Naive thymus-derived CD4-positive, alpha-beta T cell (primary cell): ENCODE results near the gene BORA. TPM values are rescaled to one million over a fixed set of nuclear protein-coding genes. Genes with fewer than 3 reads are reported as not detected.
"Not testable (repeated sequence)": the region's sequence is repeated elsewhere in the genome, so short reads cannot be mapped to it uniquely, and the experiment has no call there.

Experiments used
- ATAC-seq: fragments of 150-1000 bp; cut with Tn5 transposase; 2 replicates; pipeline ENCODE4 v1.10.0; 2021; ENCODE audit warnings: mild to moderate bottlenecking, moderate library complexity
- CTCF ChIA-PET: fragments of 350-600 bp; sonication (Branson Sonifier 250); formaldehyde crosslinking; loops from one replicate; lab custom pipeline; 2021; ENCODE audit warnings: antibody characterized with exemption; lab: Charles Lee
- POLR2A ChIA-PET: fragments of 350-600 bp; sonication (Branson Sonifier 250); formaldehyde crosslinking; loops from one replicate; lab custom pipeline; 2021; ENCODE audit warnings: antibody characterized with exemption, inconsistent platforms; lab: Charles Lee
- DNase-seq, 9 donors: peaks; one replicate each; pipeline versions ENCODE4 v3.0.0 to v3.0.0-alpha.2; 2020 to 2022; ENCODE audit warnings: mixed read lengths in 1 of 9
- H3K27ac ChIP-seq: one replicate; pipeline ENCODE4 v1.7.0; 2013; ENCODE audit warnings: mild to moderate bottlenecking, low read depth, low read length, moderate library complexity
- H3K27me3 ChIP-seq, 2 donors: one replicate each; pipeline ENCODE4 v1.7.0; 2013; ENCODE audit warnings: low read length in 2 of 2, mild to moderate bottlenecking in 2 of 2, moderate library complexity in 2 of 2; ENCODE audit not compliant: control insufficient read depth in 2 of 2, insufficient read depth in 2 of 2
- H3K36me3 ChIP-seq, 3 experiments: 1 replicate in 2 of 3; 2 replicates in 1 of 3; pipeline ENCODE4 v1.7.0; 2013; ENCODE audit warnings: low read length in 3 of 3, mild to moderate bottlenecking in 3 of 3, moderate library complexity in 1 of 3; ENCODE audit not compliant: insufficient read depth in 3 of 3, control insufficient read depth in 2 of 3
- H3K4me1 ChIP-seq, 2 donors: one replicate each; pipeline ENCODE4 v1.7.0; 2013; ENCODE audit warnings: low read length in 2 of 2, mild to moderate bottlenecking in 2 of 2, moderate library complexity in 1 of 2; ENCODE audit not compliant: control insufficient read depth in 2 of 2, insufficient read depth in 2 of 2
- H3K4me3 ChIP-seq: 2 replicates; pipeline ENCODE4 v1.7.0; 2013; ENCODE audit warnings: mild to moderate bottlenecking, low read length
- H3K9me3 ChIP-seq, 3 experiments: 1 replicate in 2 of 3; 2 replicates in 1 of 3; pipeline ENCODE4 v1.7.0; 2013; ENCODE audit warnings: low read length in 3 of 3; ENCODE audit not compliant: control insufficient read depth in 2 of 3
- H3K27ac Mint-ChIP-seq, 9 donors: one replicate each; pipeline ENCODE4 v1.8.0; 2020 to 2022; ENCODE audit warnings: mixed read lengths in 9 of 9, mild to moderate bottlenecking in 8 of 9, moderate library complexity in 5 of 9, inconsistent platforms in 2 of 9
- H3K27me3 Mint-ChIP-seq, 5 donors: one replicate each; pipeline ENCODE4 v1.8.0; 2021 to 2022; ENCODE audit warnings: mixed read lengths in 5 of 5, mild to moderate bottlenecking in 1 of 5
- H3K36me3 Mint-ChIP-seq, 5 donors: one replicate each; pipeline ENCODE4 v1.8.0; 2020 to 2022; ENCODE audit warnings: mixed read lengths in 5 of 5, mild to moderate bottlenecking in 3 of 5, inconsistent platforms in 1 of 5
- H3K4me1 Mint-ChIP-seq, 7 donors: one replicate each; pipeline ENCODE4 v1.8.0; 2020 to 2022; ENCODE audit warnings: mixed read lengths in 7 of 7, mild to moderate bottlenecking in 3 of 7, inconsistent platforms in 1 of 7
- H3K4me3 Mint-ChIP-seq, 10 donors: one replicate each; pipeline ENCODE4 v1.8.0; 2020 to 2022; ENCODE audit warnings: mild to moderate bottlenecking in 10 of 10, mixed read lengths in 10 of 10, moderate library complexity in 6 of 10, inconsistent platforms in 2 of 10
- H3K9me3 Mint-ChIP-seq, 11 donors: one replicate each; pipeline ENCODE4 v1.8.0; 2020 to 2022; ENCODE audit warnings: mixed read lengths in 11 of 11, mild to moderate bottlenecking in 4 of 11, inconsistent platforms in 1 of 11, moderate library complexity in 1 of 11
- intact Hi-C, 2 donors: fragments of 100-400 bp; cut with micrococcal nuclease; formaldehyde crosslinking; loops; one replicate each; pipeline ENCODE4 v1.15.1; 2023
- polyA plus RNA-seq, 2 donors: library from polyadenylated mRNA; unstranded; fragments of 300-500 nt; fragmentation: Illumina TruSeq; gene quantifications; one replicate each; pipeline ENCODE4 v1.2.3, GENCODE V29; 2021
- total RNA-seq, 6 experiments: library from RNA in 5 of 6; stranded (reverse) in 5 of 6; gene quantifications; 1 replicate in 5 of 6; 2 replicates in 1 of 6; pipeline ENCODE4 v1.2.3 and lab custom pipeline; 2021 to 2026

BORA gene
- total and polyA plus RNA-seq, 7 experiments from 2014 or later, result 4.7 to 18.0 (median 6.5) TPM

DNA sequence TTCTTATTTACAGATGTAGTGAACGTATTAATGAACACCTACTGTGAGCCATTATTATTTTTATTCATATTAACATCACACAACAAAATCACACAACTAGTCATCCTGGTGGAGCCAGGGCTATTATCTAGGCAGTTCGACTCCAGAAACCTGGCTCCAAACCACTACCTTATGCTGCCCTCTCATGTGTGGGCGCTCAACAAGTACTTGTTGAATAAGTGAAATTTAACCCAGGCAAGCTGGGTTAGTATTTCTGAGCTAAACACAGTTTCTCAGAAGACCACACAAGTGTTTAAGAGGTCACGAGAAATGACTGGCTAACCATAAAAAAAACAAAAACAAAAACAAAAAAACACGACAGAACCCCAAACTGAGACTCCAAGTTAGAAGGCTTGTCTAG lies 33.9 kb upstream of the BORA start:
- no peak overlapping the region for H3K4me3 ChIP-seq
- peaks cover 0 to 30% (median 4%) of the 10 kb centered on the region in 11 donors for H3K9me3 Mint-ChIP-seq
- intact Hi-C loops, result no loop called here
- no peak for ATAC-seq
- no peaks in the 10 kb centered on the region for H3K27me3 ChIP-seq
- no peaks in the 10 kb centered on the region for H3K36me3 Mint-ChIP-seq
- H3K27ac ChIP-seq, result no peak overlapping the region
- no peak overlapping the region for H3K4me3 Mint-ChIP-seq
- no peak for DNase-seq
- no peak overlapping the region for H3K27ac Mint-ChIP-seq
- no peaks in the 10 kb centered on the region for H3K4me1 ChIP-seq
- H3K9me3 ChIP-seq, result no peaks in the 10 kb centered on the region
- no peaks in the 10 kb centered on the region for H3K36me3 ChIP-seq
- ChIA-PET CTCF (interaction anchor here (0.6 kb wide), 1 partner anchor 857 kb away, joined by 5 read pairs; no protein-coding TSS in a partner anchor), POLR2A (no interaction called here)
- no peaks in the 10 kb centered on the region for H3K4me1 Mint-ChIP-seq
- peaks cover 5 to 40% (median 30%) of the 10 kb centered on the region in 5 donors for H3K27me3 Mint-ChIP-seq

DNA sequence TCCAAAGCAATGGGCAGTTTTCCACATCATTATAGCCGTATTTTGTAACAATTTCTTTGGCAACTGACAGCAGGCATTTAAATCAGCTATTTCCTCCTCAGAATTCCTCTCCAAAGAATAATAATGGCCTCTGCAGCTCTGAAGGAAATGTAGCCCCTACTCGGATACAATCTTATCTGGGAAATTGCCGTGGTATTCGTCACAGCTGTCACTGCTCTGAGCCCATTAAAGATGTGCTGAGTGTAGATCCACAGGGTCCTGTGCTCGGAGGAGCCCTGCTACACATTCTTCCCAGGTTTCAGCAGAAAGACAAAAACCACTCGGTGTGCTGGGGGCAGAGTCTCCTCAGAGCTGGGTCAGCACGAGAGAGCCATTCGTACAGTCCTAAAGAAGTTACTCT lies 33.4 kb upstream of the BORA start:
- H3K36me3 Mint-ChIP-seq, result no peaks in the 10 kb centered on the region
- no peaks in the 10 kb centered on the region for H3K27me3 ChIP-seq
- H3K9me3 ChIP-seq, result no peaks in the 10 kb centered on the region
- POLR2A ChIA-PET, result no interaction called here
- CTCF ChIA-PET, result no interaction called here
- H3K4me3 ChIP-seq, result no peak overlapping the region
- ATAC-seq, result no peak
- H3K36me3 ChIP-seq, result no peaks in the 10 kb centered on the region
- H3K27me3 Mint-ChIP-seq, result peaks cover 5 to 40% (median 31%) of the 10 kb centered on the region in 5 donors
- H3K9me3 Mint-ChIP-seq, result peaks cover 0 to 34% (median 4%) of the 10 kb centered on the region in 11 donors
- no peaks in the 10 kb centered on the region for H3K4me1 Mint-ChIP-seq
- no peak overlapping the region for H3K4me3 Mint-ChIP-seq
- H3K27ac Mint-ChIP-seq, result no peak overlapping the region
- no peak overlapping the region for H3K27ac ChIP-seq
- no peaks in the 10 kb centered on the region for H3K4me1 ChIP-seq
- DNase-seq, result no peak
- intact Hi-C loops, result no loop called here

DNA sequence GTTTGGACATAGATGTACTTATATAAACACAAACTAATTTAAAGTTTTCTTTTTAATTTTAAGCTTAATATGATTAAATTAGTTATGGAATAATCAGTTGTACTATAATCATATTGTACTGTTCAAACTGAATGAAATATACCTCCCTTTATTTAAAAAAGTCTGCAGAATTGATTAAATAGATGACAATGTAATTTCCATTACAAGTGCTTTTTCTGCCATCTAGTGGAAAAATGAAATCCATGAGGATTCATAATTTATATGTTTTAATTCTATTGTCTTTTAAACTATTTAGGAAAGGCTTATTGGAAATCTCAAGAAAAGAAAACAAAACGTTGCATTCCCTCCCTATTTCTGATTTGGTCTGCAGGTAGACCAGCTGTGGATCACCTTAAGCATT lies 31.1 kb upstream of the BORA start:
- no peak overlapping the region for H3K4me3 Mint-ChIP-seq
- ChIA-PET CTCF (interaction anchor here (0.7 kb wide), 1 partner anchor 13 kb away, joined by 3 read pairs; no protein-coding TSS in a partner anchor), POLR2A (no interaction called here)
- H3K27me3 ChIP-seq, result no peaks in the 10 kb centered on the region
- no peak overlapping the region for H3K27ac Mint-ChIP-seq
- H3K36me3 Mint-ChIP-seq, result peaks cover 0 to 3% (median 0%) of the 10 kb centered on the region in 5 donors
- H3K36me3 ChIP-seq, result no peaks in the 10 kb centered on the region
- H3K4me1 Mint-ChIP-seq, result no peaks in the 10 kb centered on the region
- intact Hi-C loops, result loop anchor here in 1 of 2 donors (1.0 to 5.0 kb wide), 2 partner anchors 53 to 1409 kb away; no protein-coding TSS in a partner anchor
- ATAC-seq (no peak), DNase-seq (no peak)
- H3K9me3 Mint-ChIP-seq, result peaks cover 0 to 27% (median 5%) of the 10 kb centered on the region in 11 donors
- no peak overlapping the region for H3K4me3 ChIP-seq
- H3K9me3 ChIP-seq, result no peaks in the 10 kb centered on the region
- no peak overlapping the region for H3K27ac ChIP-seq
- peaks cover 0 to 30% (median 25%) of the 10 kb centered on the region in 5 donors for H3K27me3 Mint-ChIP-seq
- H3K4me1 ChIP-seq, result no peaks in the 10 kb centered on the region

DNA sequence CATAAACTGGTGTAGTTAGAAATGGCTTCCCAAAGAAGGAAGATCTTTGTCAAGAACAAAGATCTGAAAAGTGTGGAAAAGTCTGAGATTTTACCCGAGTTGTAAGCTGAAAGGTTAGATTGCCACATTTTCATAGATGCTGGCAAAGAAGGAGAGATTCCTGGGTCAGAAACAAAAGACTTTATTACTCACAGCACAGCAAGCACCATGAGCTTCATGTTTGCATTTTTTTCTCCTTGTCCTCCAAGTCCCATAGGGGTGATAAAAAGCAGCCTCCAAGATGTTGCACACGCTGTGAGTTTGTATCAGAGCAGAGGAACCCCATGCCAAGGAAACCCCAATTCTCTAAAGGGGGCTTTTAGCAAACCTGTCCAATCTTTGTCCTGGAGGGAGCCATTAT lies 29.6 kb upstream of the BORA start:
- H3K9me3 ChIP-seq, result no peaks in the 10 kb centered on the region
- H3K4me1 ChIP-seq, result no peaks in the 10 kb centered on the region
- peaks cover 0 to 22% (median 6%) of the 10 kb centered on the region in 11 donors for H3K9me3 Mint-ChIP-seq
- intact Hi-C loops, result loop anchor here in 1 of 2 donors (5.0 kb wide), 1 partner anchor 1411 kb away; no protein-coding TSS in a partner anchor
- POLR2A ChIA-PET, result no interaction called here
- no peak overlapping the region for H3K4me3 ChIP-seq
- peaks cover 0 to 30% (median 18%) of the 10 kb centered on the region in 5 donors for H3K27me3 Mint-ChIP-seq
- H3K4me3 Mint-ChIP-seq, result no peak overlapping the region
- CTCF ChIA-PET, result no interaction called here
- no peak overlapping the region for H3K27ac ChIP-seq
- ATAC-seq (no peak), DNase-seq (no peak)
- no peaks in the 10 kb centered on the region for H3K36me3 ChIP-seq
- peaks cover 0 to 4% (median 0%) of the 10 kb centered on the region in 5 donors for H3K36me3 Mint-ChIP-seq
- no peaks in the 10 kb centered on the region for H3K27me3 ChIP-seq
- H3K4me1 Mint-ChIP-seq, result no peaks in the 10 kb centered on the region
- no peak overlapping the region for H3K27ac Mint-ChIP-seq

DNA sequence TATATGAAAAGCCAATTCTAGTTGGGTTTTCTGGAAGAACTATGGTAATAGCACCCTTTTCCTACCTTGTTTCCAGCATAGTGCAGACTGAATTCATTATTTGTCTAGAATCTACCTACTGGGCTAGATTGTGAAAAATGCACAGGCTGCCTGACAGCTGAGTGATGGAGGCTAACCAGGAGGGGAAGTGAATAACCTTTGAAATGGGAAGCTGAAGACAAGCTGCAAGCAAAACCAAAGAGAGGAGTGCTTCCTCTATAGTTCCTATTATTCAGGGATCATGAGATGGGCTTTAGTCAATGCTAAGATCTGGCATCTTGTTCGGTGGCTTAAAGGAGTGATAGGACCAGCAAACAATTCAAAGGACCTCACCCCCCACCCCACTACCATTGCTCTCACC lies 27.2 kb upstream of the BORA start:
- ChIA-PET POLR2A (no interaction called here), CTCF (no interaction called here)
- H3K4me3 Mint-ChIP-seq, result no peak overlapping the region
- H3K36me3 Mint-ChIP-seq, result peaks cover 1 to 16% (median 5%) of the 10 kb centered on the region in 5 donors
- DNase-seq (no peak), ATAC-seq (no peak)
- Histone ChIP-seq H3K36me3 (no peaks in the 10 kb centered on the region), H3K4me1 (no peaks in the 10 kb centered on the region), H3K27me3 (no peaks in the 10 kb centered on the region), H3K4me3 (no peak overlapping the region), H3K9me3 (peaks cover 0 to 6% (median 0%) of the 10 kb centered on the region in 3 experiments), H3K27ac (no peak overlapping the region)
- H3K4me1 Mint-ChIP-seq, result no peaks in the 10 kb centered on the region
- intact Hi-C loops, result no loop called here
- peaks cover 0 to 18% (median 6%) of the 10 kb centered on the region in 5 donors for H3K27me3 Mint-ChIP-seq
- no peak overlapping the region for H3K27ac Mint-ChIP-seq
- peaks cover 0 to 30% (median 8%) of the 10 kb centered on the region in 11 donors for H3K9me3 Mint-ChIP-seq

DNA sequence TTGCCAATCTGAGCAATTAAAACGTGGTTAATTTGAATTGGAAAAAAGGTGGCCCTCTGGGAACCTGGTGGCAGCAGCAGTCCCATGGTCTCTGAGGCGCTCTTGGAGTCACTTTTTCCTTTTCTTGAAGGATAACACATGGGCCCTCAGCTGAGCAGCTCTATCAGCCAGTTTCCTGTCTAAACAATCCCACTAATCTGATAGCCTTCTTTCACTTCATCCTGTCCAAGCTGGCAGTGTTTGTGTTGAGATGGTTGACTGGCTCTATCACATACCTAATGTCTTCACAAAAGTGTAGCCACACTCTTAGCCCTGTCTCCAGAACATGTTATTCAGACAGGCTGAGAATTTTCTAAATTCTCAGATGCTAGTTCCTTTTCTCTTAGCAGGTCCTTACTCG lies 10.9 kb upstream of the BORA start:
- H3K36me3 ChIP-seq, result peaks cover 0 to 42% (median 6%) of the 10 kb centered on the region in 3 experiments
- DNase-seq (no peak), ATAC-seq (no peak)
- peaks cover 0 to 9% (median 0%) of the 10 kb centered on the region in 3 experiments for H3K9me3 ChIP-seq
- H3K4me3 Mint-ChIP-seq, result no peak overlapping the region
- ChIA-PET POLR2A (no interaction called here), CTCF (no interaction called here)
- no peak overlapping the region for H3K4me3 ChIP-seq
- intact Hi-C loops, result no loop called here
- H3K27ac ChIP-seq, result no peak overlapping the region
- H3K27ac Mint-ChIP-seq, result no peak overlapping the region
- H3K9me3 Mint-ChIP-seq, result peaks cover 0 to 27% (median 11%) of the 10 kb centered on the region in 11 donors
- H3K27me3 Mint-ChIP-seq, result no peaks in the 10 kb centered on the region
- H3K4me1 Mint-ChIP-seq, result peaks cover 10 to 47% (median 20%) of the 10 kb centered on the region in 7 donors
- H3K27me3 ChIP-seq, result no peaks in the 10 kb centered on the region
- H3K36me3 Mint-ChIP-seq, result peaks cover 41 to 88% (median 83%) of the 10 kb centered on the region in 5 donors
- no peaks in the 10 kb centered on the region for H3K4me1 ChIP-seq

DNA sequence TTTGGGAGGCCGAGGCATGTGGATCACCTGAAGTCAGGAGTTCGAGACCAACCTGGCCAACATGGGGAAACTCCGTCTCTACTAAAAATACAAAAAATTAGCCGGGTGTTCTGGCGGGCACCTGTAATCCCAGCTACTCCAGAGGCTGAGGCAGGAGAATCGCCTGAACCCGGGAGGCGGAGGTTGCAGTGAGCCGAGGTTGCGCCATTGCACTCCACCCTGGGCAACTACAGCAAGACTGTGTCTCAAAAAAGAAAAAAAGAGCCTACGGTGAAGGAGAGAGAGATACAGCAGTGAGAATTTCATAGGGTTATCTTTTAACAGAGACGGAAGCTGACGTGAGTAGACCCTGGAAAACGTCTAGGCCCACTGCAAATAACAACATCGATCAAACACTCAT lies 1.5 kb upstream of the BORA start:
- POLR2A ChIA-PET, H3K27me3 Mint-ChIP-seq, H3K36me3 ChIP-seq, DNase-seq, ATAC-seq, CTCF ChIA-PET, H3K9me3 ChIP-seq, H3K9me3 Mint-ChIP-seq, H3K27me3 ChIP-seq, H3K27ac ChIP-seq: not testable (repeated sequence)
- H3K27ac Mint-ChIP-seq, result peak overlapping the region in 5 of 9 donors; percentile 51 to 94 (median 90)
- intact Hi-C loops, result loop anchor here (5.0 to 10.0 kb wide), 4 partner anchors 36 to 1559 kb away; no protein-coding TSS in a partner anchor
- Histone ChIP-seq H3K4me3 (peak overlapping the region; percentile 93), H3K4me1 (peaks cover 23 to 30% of the 10 kb centered on the region in 2 donors)
- H3K4me3 Mint-ChIP-seq, result peak overlapping the region; percentile 85 to 99 (median 95)
- H3K4me1 Mint-ChIP-seq, result peaks cover 30 to 74% (median 55%) of the 10 kb centered on the region in 7 donors
- peaks cover 9 to 30% (median 21%) of the 10 kb centered on the region in 5 donors for H3K36me3 Mint-ChIP-seq
